ENCODE results near the gene TCFL5.

The TCFL5 gene

DNA sequence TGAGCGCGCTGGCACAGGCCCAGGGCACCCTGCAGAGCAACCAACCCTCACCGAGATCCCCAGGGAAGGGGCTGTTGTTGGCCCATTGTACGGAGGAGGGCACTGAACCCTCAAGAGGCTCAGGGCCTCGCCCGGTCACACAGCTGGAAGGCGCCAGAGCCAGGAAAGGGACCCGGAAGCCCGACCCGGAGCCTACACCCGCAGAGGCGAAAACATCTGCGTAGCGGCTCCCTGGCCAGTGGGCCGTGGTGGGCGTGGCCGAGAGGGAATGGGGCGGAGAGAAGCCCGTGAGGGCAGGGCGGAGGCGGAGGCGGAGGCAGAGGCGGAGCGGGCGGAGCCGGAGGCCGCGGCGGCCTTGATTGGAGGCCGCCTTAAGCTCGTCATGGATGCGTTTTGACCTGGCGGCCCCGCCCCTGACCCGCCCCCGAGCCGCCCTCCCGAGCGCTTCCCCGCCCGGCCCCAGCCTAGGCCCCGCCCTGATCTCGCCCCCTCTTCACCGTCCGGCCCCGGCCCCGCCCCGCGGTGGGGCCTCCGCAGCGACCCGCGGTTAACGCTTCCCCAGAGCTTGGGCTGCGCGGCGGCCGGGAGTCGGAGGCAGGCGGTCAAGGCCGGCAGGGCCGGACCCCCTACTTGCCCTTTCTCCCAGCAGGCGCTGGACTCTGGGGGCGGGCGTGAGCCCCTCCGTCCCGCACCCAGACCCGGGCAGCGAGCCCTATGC is 67.5 kb downstream of the TCFL5 start:
- DNase-seq, result peak; percentile 90

DNA sequence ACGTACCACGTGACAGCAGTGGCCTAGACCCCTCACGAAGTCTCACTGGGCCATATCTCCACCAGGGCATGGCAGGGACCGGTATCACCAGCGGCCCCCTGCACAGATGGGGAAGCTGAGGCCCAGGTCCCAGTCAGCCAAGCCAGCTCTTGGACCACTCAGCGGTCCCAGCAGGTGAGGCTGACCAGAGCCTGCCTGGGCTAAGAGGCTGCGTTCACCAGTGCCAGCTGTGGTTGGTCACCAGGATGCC is 67.9 kb downstream of the TCFL5 start:
- DNase-seq, result no peak

DNA sequence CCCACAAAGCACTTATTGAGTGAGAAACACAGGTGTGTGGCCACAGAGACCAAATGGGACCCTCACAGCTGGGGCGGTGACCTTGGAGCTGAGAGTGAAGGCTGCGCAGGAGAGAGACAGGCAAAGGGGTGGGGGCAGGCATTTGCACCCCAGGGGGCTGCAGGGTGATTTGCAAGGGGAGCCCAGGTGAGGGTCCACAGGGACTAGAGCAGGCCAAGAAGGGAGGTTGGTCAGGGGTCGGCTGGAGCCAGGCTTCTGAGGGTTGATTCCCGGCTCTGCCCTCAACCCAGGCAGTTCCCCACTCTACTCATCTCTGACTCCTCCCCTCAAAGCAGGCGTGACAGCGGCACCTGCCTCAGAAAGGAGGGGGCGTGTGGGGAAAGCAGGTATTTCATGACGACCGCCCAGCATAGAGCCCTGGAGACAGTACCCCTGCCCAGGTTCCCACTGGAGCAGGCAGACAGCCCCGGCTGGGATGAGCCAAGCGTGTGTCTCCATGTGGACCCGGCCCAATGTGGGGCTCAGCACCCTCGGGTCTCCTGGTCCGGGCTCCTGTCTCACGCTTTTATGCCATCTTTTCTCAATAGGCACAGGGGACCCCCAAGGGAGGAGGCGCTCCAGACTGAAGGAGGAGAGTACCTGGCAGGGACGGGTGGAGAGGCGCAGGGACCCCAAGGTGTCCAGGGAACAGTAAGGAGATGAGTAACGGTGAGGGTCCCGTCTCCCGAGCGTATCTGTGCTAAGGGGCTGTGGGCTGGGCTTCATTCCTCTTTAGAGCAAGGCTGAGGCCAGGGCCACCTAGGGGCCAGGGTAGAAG is 68.5 kb downstream of the TCFL5 start:
- no peak for DNase-seq

DNA sequence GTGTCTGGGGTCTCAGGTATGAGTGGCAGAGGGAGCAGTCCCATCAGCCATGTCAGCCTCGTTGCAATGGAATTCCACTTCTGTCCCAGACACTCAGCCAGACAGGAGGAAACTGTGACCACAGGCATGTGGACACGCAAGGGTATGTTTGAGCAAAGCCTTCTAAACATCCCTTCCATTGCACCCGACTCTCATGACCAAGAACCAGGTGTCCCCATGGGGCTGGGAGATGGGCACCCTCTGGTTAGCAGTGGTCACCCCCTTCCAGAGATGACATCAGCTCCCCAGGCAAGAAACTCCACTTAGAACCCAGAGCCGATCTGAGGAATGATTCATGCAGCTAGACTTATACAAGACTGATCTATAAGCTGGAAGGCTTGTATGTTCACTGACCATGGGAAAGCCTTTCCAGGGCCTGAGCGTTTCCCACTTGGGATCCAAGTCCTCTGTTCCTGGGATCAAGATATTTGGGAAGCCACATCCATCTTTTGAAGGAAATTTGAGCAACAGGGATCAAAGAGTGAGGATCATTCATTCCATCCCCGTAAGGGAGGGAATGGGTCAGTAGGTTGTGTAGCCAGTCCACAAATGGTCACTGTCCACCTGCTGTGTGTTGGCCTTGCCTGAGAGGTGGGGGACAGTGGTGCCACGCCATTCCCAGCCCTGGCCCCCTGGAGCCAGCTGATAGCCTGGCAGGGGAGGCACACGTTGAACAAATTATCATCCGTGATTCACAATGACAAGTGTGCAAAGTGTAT is 69.3 kb downstream of the TCFL5 start:
- DNase-seq, result no peak

DNA sequence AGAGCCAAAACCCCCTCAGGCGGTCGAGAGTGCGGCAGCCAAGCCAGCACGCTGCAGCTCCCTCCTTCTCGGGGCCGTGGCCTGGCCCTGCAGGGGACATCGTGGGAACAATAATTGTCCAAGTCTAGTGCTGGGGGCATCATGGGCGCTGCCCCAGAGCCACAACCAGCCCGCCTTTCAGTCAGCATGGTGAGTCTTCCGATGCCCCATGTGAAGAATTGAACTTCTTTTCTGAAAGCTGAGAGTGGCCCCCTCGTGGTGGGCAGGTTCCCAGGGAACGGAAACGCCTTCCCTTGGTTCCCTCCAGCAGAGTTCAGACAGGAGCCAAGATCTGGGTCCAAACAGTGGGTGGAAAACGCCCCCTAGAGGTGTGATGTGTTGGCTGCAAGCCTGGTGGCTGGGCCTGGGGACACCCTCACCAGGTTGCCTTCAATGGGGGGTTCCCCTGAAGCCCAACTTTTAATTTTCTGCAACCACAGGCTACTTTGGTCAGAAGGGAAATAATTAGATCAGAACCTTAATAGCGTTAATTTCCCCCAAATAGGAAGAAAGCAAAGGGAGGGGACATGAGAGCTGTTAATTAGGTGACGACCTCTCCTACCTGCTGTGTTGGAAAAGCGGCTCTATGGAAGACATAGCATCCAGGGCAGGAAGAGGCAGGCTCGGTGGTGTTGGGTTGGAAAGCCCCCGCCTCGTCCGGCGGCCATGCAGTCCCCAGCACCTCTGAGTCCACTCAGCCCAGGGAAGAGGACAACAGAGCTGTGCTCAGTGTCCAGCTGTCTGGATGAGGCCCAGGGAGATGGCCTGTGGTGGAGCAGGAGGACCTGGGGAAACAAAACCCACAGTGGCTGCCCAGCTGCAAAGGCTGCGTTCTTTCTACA is 70.1 kb downstream of the TCFL5 start:
- DNase-seq, result peak; percentile 89

Measured in NCI-H1105 treated with DMSO at 0.1 percent for 48 hours (cell line).